HG03045 (cell line): ENCODE results near the gene KISS1R.
"Not testable (repeated sequence)": the region's sequence is repeated elsewhere in the genome, so short reads cannot be mapped to it uniquely, and the experiment has no call there.

Source experiments
- ATAC-seq: cut with Tn5 transposase; IDR thresholded peaks from one replicate; pipeline ENCODE4 v1.9.1; 2021; ENCODE audit warnings: mild to moderate bottlenecking, moderate library complexity; ENCODE audit not compliant: unreplicated experiment

The KISS1R gene

DNA sequence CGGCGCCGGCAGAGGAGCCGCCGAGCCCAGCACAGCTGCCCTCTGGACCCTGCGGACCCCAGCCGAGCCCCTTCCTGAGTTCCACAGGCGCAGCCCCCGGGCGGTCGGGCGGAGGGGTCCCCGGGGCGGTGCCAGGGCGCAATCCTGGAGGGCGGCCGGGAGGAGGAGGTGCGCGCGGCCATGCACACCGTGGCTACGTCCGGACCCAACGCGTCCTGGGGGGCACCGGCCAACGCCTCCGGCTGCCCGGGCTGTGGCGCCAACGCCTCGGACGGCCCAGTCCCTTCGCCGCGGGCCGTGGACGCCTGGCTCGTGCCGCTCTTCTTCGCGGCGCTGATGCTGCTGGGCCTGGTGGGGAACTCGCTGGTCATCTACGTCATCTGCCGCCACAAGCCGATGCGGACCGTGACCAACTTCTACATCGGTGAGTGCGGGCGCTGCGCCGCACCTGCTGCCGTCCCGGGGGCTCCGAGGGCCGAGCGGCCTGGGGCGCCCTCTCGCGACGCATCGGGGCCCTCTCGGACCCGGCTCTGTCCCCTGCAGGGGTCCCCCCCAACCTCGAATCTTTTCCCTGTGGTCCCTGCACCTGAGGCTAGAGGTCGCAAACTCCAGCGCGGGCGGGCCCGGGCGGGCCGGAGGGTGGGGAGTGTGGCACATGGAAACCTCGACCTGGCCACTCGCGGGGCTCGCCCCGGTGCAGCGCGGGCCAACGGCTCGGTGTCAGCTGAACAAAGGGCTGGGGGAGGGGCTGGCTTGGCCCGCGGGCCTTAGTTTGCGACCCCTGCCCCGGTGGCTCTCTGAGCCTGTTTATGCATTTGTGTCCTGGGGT is at the start of gene KISS1R:
TSS of gene KISS1R (plus strand) at position 11 of the 829 bp plus-strand sequence. CDS start at position 181, 170 bp downstream.
- ATAC-seq = no peak

DNA sequence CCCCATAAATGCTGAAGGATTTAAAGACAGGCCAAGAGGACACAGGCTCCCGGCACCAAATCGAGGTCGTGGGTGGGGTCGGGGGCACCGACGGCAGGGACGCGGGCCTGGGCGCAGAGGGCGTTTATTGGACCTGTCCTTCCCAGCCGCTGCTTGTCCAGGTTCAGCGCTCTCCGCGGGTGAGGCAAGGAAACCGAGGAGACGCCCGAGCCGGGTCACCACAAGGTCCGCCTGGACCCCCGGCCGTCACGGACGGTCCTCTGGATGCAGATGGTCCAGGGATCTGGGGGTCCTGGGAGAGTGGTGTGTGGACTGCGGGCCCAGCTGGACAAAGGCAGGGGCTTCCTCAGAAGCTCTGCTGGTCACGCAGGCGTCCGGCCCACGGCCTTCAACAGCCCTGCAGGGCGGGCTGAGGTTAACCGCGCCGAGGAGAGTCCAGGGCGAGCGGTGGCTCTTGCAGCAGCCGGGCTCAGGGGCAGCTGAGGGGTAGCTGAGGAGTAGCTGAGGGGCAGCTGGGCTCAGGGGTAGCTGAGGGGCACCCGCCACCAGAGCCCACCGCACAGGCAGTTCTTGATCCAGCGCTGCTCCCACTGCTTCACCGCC is 49.2 kb upstream of the KISS1R start:
- ATAC-seq = no peak

- ATAC-seq = no peak
Observed at GRCh38 chr19:868458-869244, 48.5 kb upstream of the KISS1R start.

GRCh38 chr19:869245-870177 is 47.6 kb upstream of the KISS1R start:
- ATAC-seq = no peak

- no peak for ATAC-seq
Observed at GRCh38 chr19:870314-870713, 46.8 kb upstream of the KISS1R start.

DNA sequence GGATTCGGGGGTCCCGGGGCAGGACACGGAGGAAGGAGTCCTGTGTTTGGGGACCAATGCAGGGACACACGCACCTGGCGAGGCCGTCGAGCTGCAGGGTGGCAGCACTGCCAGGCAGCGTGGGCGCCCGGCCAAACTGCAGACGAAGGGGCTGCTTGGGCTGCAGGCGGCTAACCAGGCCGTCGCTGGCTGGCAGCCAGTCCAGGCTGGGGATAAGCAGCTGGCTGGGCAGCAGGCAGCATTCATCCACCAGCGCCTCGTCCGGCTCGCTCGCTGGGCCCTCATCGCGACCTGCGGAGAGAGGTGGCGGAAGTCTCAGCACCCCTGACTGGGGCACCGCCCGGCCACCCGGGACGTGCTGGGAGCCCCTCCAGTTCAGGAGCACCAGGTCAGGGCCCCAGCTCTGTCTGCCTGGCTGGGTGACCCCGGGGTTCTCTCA is 46.2 kb upstream of the KISS1R start:
- ATAC-seq = no peak

GRCh38 chr19:871446-872265 is 45.5 kb upstream of the KISS1R start:
- no peak for ATAC-seq

DNA sequence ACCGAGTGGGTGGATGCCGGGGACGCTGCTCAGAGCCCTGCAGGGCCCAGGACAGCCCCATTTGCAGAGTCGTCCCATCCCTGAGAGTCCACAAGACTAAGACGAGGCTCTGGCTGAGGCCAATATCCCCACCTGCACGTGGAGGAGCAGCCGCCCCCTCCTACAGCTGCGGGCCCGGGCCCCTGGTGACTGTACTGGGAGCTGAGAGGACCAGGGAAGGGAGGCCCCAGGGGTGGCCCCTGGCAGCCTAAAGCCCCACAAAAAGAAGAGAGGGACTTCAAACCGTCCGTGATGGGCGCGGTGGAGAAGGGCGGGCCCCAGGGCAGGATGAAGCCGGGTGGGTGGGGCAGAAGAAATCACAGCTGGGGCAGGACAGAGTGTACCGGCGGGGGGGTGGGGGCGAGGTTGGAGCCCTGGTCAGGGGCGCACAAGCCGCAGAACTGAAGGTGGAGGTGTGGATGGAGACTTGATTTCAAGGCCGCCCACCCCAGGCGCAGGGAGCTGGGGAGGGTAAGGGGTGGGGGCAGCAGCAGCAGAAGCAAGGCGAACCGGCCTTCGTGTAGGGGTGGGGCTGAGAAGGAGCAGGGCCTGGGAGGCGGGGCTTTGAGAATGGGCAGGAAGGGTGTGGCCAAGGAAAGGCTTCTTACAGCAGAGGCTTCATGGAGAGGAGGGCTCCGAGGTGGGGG is 44.7 kb upstream of the KISS1R start:
- ATAC-seq = no peak

- ATAC-seq = no peak
Observed at GRCh38 chr19:873084-873483, 44.0 kb upstream of the KISS1R start.

DNA sequence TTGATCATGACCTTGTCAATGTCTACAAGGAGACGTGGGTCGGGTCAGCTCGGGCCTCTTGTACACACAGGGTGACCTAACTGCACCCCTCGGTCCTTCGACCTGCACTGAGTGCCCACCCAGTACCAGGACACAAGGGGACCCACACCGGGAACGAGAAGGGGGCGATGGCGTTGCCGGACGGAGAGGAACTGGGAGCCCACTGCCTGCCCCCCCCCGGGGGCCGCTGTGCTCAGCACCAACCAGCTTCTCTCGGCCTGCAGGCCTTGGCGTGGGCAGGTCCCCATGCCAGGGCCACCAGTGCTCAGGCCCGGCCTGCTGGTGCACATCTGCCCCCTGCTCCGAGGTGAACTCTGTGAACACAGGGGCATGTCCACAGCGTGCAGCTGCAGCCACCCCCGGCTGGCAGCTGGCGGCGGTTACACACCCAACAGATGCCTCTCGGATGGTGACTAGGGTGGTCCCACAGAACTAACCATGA is 43.5 kb upstream of the KISS1R start:
- no peak for ATAC-seq

- ATAC-seq = no peak
Observed at GRCh38 chr19:875265-875879, 41.8 kb upstream of the KISS1R start.

- no peak for ATAC-seq
Observed at GRCh38 chr19:876089-876488, 41.0 kb upstream of the KISS1R start.

DNA sequence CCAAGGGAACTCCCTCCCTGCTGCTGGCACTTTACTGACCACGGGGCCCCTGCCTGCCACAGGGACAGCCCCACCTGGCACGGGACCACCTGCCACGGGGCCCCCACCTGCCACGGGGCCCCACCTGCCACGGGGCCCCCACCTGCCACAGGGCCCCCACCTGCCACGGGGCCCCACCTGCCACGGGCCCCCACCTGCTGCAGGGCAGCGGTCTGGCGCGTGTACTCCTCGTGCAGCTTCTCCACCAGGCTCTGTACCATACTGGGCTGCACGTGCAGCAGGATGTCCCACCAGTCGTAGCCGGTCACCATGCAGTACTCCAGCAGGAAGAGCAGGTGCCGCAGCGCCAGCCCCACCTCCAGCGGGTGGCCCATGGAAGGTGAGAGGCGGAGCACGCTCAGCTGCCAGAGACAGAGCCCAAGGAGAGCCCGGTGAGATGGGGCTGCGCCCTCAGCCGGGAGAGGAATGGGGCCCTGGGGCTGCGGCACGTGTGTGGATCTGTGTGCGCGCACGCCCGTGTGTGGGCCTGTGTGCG is 40.3 kb upstream of the KISS1R start:
- no peak for ATAC-seq

DNA sequence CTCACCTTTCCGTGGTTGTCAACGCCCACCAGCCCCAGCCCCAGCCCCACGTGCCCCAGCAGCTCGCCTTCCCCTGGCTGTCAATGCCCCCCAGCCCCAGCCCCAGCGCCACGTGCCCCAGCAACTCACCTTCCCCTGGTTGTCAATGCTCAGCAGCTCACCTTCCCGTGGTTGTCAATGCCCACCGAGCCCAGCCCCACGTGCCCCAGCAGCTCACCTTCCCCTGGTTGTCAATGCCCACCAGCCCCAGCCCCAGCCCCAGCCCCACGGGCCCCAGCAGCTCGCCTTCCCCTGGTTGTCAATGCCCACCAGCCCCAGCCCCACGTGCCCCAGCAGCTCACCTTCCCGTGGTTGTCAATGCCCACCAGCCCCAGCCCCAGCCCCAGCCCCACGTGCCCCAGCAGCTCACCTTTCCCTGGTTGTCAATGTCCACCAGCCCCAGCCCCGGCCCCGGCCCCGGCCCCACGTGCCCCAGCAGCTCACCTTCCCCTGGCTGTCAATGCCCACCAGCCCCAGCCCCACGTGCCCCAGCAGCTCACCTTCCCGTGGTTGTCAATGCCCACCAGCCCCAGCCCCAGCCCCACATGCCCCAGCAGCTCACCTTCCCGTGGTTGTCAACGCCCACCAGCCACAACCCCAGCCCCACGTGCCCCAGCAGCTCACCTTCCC is 39.0 kb upstream of the KISS1R start:
- not testable (repeated sequence) for ATAC-seq

DNA sequence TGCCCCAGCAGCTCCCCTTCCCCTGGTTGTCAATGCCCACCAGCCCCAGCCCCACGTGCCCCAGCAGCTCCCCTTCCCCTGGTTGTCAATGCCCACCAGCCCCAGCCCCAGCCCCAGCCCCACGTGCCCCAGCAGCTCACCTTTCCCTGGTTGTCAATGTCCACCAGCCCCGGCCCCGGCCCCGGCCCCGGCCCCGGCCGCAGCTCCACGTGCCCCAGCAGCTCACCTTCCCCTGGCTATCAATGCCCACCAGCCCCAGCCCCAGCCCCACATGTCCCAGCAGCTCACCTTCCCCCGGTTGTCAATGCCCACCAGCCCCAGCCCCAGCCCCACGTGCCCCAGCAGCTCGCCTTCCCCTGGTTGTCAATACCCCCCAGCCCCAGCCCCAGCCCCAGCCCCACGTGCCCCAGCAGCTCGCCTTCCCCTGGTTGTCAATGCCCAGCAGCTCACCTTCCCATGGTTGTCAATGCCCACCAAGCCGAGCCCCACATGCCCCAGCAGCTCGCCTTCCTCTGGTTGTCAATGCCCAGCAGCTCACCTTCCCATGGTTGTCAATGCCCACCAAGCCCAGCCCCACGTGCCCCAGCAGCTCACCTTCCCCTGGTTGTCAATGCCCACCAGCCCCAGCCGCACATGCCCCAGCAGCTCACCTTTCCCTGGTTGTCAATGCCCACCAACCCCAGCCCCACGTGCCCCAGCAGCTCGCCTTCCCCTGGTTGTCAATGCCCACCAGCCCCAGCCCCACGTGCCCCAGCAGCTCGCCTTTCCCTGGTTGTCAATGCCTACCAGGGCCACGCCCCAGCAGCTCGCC is 38.2 kb upstream of the KISS1R start:
- ATAC-seq = not testable (repeated sequence)

- no peak for ATAC-seq
Observed at GRCh38 chr19:879711-880438, 37.3 kb upstream of the KISS1R start.
